Activated T-cell treated with anti-CD3 and anti-CD28 coated beads, Interleukin-2, amount 50 U/mL, for 72 hours (primary cell): ENCODE measurements around the gene LYPD1. TPM values are rescaled to one million over a fixed set of nuclear protein-coding genes. Genes with fewer than 3 reads are reported as not detected.

ENCODE experiments used
- ATAC-seq, 2 donors: fragments of 150-1000 bp; cut with Tn5 transposase; replicated peaks in 1 of 2; 2 replicates each; pipeline ENCODE4 v1.10.0; 2021; ENCODE audit warnings: moderate library complexity in 2 of 2, mild to moderate bottlenecking in 1 of 2
- DNase-seq, 2 donors: peaks; one replicate each; pipeline ENCODE4 v3.0.0; 2021 to 2022; ENCODE audit warnings: mixed read lengths in 1 of 2
- H3K27ac Mint-ChIP-seq: one replicate; pipeline ENCODE4 v1.8.0; 2022; ENCODE audit warnings: mild to moderate bottlenecking, moderate library complexity, mixed read lengths
- H3K27me3 Mint-ChIP-seq: one replicate; pipeline ENCODE4 v1.8.0; 2022; ENCODE audit warnings: low read depth, mixed read lengths
- H3K36me3 Mint-ChIP-seq, 2 donors: one replicate each; pipeline ENCODE4 v1.8.0; 2022; ENCODE audit warnings: mixed read lengths in 2 of 2, mild to moderate bottlenecking in 1 of 2; ENCODE audit not compliant: insufficient read depth in 2 of 2
- H3K4me1 Mint-ChIP-seq: one replicate; pipeline ENCODE4 v1.8.0; 2022; ENCODE audit warnings: low read depth, mixed read lengths
- H3K4me3 Mint-ChIP-seq, 2 donors: one replicate each; pipeline ENCODE4 v1.8.0; 2022; ENCODE audit warnings: mild to moderate bottlenecking in 2 of 2, mixed read lengths in 2 of 2, moderate library complexity in 2 of 2
- H3K9me3 Mint-ChIP-seq, 2 donors: one replicate each; pipeline ENCODE4 v1.8.0; 2022; ENCODE audit warnings: mixed read lengths in 2 of 2
- total RNA-seq, 2 donors: library from RNA; stranded (reverse); gene quantifications; one replicate each; pipeline ENCODE4 v1.2.3, GENCODE V29; 2022

Gene LYPD1
- total RNA-seq, 2 donors from 2014 or later: not detected

GRCh38 chr2:132659331-132659730 lies 10.7 kb downstream of the LYPD1 start:
- peaks cover 6% of the 10 kb centered on the region for H3K27me3 Mint-ChIP-seq
- DNase-seq (no peak), ATAC-seq (no peak)
- H3K9me3 Mint-ChIP-seq: peaks cover 0 to 2% of the 10 kb centered on the region in 2 donors
- peaks cover 0 to 2% of the 10 kb centered on the region in 2 donors for H3K36me3 Mint-ChIP-seq
- no peak overlapping the region for H3K4me3 Mint-ChIP-seq
- H3K27ac Mint-ChIP-seq: no peak overlapping the region
- H3K4me1 Mint-ChIP-seq: no peaks in the 10 kb centered on the region

GRCh38 chr2:132656266-132656975 lies 13.6 kb downstream of the LYPD1 start:
- H3K4me1 Mint-ChIP-seq: no peaks in the 10 kb centered on the region
- H3K4me3 Mint-ChIP-seq: no peak overlapping the region
- no peaks in the 10 kb centered on the region for H3K27me3 Mint-ChIP-seq
- DNase-seq (no peak), ATAC-seq (no peak)
- peaks cover 0 to 2% of the 10 kb centered on the region in 2 donors for H3K9me3 Mint-ChIP-seq
- no peak overlapping the region for H3K27ac Mint-ChIP-seq
- H3K36me3 Mint-ChIP-seq: peaks cover 0 to 2% of the 10 kb centered on the region in 2 donors

- Mint-ChIP-seq H3K9me3 (peaks cover 0 to 2% of the 10 kb centered on the region in 2 donors), H3K27ac (no peak overlapping the region), H3K4me3 (no peak overlapping the region), H3K4me1 (no peaks in the 10 kb centered on the region), H3K27me3 (no peaks in the 10 kb centered on the region), H3K36me3 (peaks cover 0 to 2% of the 10 kb centered on the region in 2 donors)
- DNase-seq (no peak), ATAC-seq (no peak)
Observed at GRCh38 chr2:132654968-132655367, 15.0 kb downstream of the LYPD1 start.

GRCh38 chr2:132654335-132654734 lies 15.7 kb downstream of the LYPD1 start:
- Mint-ChIP-seq H3K4me3 (no peak overlapping the region), H3K27me3 (no peaks in the 10 kb centered on the region), H3K27ac (no peak overlapping the region), H3K36me3 (peaks cover 0 to 2% of the 10 kb centered on the region in 2 donors), H3K9me3 (peaks cover 0 to 2% of the 10 kb centered on the region in 2 donors), H3K4me1 (no peaks in the 10 kb centered on the region)
- DNase-seq (no peak), ATAC-seq (no peak)

- H3K36me3 Mint-ChIP-seq: peaks cover 0 to 2% of the 10 kb centered on the region in 2 donors
- DNase-seq (no peak), ATAC-seq (no peak)
- H3K4me1 Mint-ChIP-seq: no peaks in the 10 kb centered on the region
- no peaks in the 10 kb centered on the region for H3K27me3 Mint-ChIP-seq
- H3K9me3 Mint-ChIP-seq: peaks cover 0 to 5% of the 10 kb centered on the region in 2 donors
- H3K4me3 Mint-ChIP-seq: no peak overlapping the region
- H3K27ac Mint-ChIP-seq: no peak overlapping the region
Observed at GRCh38 chr2:132652474-132652873, 17.5 kb downstream of the LYPD1 start.

GRCh38 chr2:132651115-132652045 lies 18.6 kb downstream of the LYPD1 start:
- Mint-ChIP-seq H3K4me3 (no peak overlapping the region), H3K9me3 (peaks cover 0 to 5% of the 10 kb centered on the region in 2 donors), H3K27me3 (no peaks in the 10 kb centered on the region), H3K27ac (no peak overlapping the region), H3K4me1 (no peaks in the 10 kb centered on the region), H3K36me3 (peaks cover 0 to 2% of the 10 kb centered on the region in 2 donors)
- ATAC-seq (no peak), DNase-seq (no peak)

- Mint-ChIP-seq H3K36me3 (no peaks in the 10 kb centered on the region), H3K27ac (no peak overlapping the region), H3K4me1 (no peaks in the 10 kb centered on the region), H3K9me3 (peaks cover 0 to 3% of the 10 kb centered on the region in 2 donors), H3K27me3 (no peaks in the 10 kb centered on the region), H3K4me3 (no peak overlapping the region)
- DNase-seq (no peak), ATAC-seq (no peak)
Observed at GRCh38 chr2:132646540-132647108, 23.4 kb downstream of the LYPD1 start.

- ATAC-seq: no peak
Observed at GRCh38 chr2:132645722-132646539, 24.1 kb downstream of the LYPD1 start.

GRCh38 chr2:132645176-132645575 lies 24.8 kb downstream of the LYPD1 start:
- no peaks in the 10 kb centered on the region for H3K36me3 Mint-ChIP-seq
- peaks cover 0 to 3% of the 10 kb centered on the region in 2 donors for H3K9me3 Mint-ChIP-seq
- ATAC-seq (no peak), DNase-seq (no peak)
- H3K4me1 Mint-ChIP-seq: no peaks in the 10 kb centered on the region
- no peak overlapping the region for H3K4me3 Mint-ChIP-seq
- no peak overlapping the region for H3K27ac Mint-ChIP-seq
- no peaks in the 10 kb centered on the region for H3K27me3 Mint-ChIP-seq

More at GRCh38 chr2:132645722-132646539, 24.1 kb downstream of the LYPD1 start:
- no peaks in the 10 kb centered on the region for H3K4me1 Mint-ChIP-seq
- H3K27ac Mint-ChIP-seq: no peak overlapping the region
- no peak overlapping the region for H3K4me3 Mint-ChIP-seq
- peaks cover 0 to 3% of the 10 kb centered on the region in 2 donors for H3K9me3 Mint-ChIP-seq
- no peaks in the 10 kb centered on the region for H3K36me3 Mint-ChIP-seq
- DNase-seq: no peak
- no peaks in the 10 kb centered on the region for H3K27me3 Mint-ChIP-seq

- Mint-ChIP-seq H3K36me3 (no peaks in the 10 kb centered on the region), H3K9me3 (no peaks in the 10 kb centered on the region), H3K27ac (no peak overlapping the region), H3K4me1 (no peaks in the 10 kb centered on the region), H3K4me3 (no peak overlapping the region), H3K27me3 (no peaks in the 10 kb centered on the region)
- ATAC-seq (no peak), DNase-seq (no peak)
Observed at GRCh38 chr2:132642415-132642814, 27.6 kb downstream of the LYPD1 start.

GRCh38 chr2:132641819-132642218 lies 28.2 kb downstream of the LYPD1 start:
- no peak overlapping the region for H3K27ac Mint-ChIP-seq
- no peaks in the 10 kb centered on the region for H3K4me1 Mint-ChIP-seq
- no peak for DNase-seq
- no peak for ATAC-seq
- no peaks in the 10 kb centered on the region for H3K27me3 Mint-ChIP-seq
- no peaks in the 10 kb centered on the region for H3K36me3 Mint-ChIP-seq
- no peaks in the 10 kb centered on the region for H3K9me3 Mint-ChIP-seq
- H3K4me3 Mint-ChIP-seq: no peak overlapping the region

GRCh38 chr2:132640116-132640515 lies 29.9 kb downstream of the LYPD1 start:
- Mint-ChIP-seq H3K36me3 (no peaks in the 10 kb centered on the region), H3K27me3 (peaks cover 5% of the 10 kb centered on the region)

More at GRCh38 chr2:132640116-132640515, 29.9 kb downstream of the LYPD1 start:
- no peak overlapping the region for H3K27ac Mint-ChIP-seq
- ATAC-seq (no peak), DNase-seq (no peak)
- H3K4me1 Mint-ChIP-seq: no peaks in the 10 kb centered on the region
- no peak overlapping the region for H3K4me3 Mint-ChIP-seq
- peaks cover 2% of the 10 kb centered on the region in 2 donors for H3K9me3 Mint-ChIP-seq
